ENCODE measurements around the gene UBE2N.

UBE2N gene

GRCh38 chr12:93459097-93459496 is 17.4 kb upstream of the UBE2N start:
- no peak overlapping the region for H3K4me3 ChIP-seq (ENCODE audit: low read length, poor library complexity, severe bottlenecking)
- H3K9me3 ChIP-seq (ENCODE audit: insufficient read depth, low read depth, low read length) = no peaks in the 10 kb centered on the region
- H3K4me2 ChIP-seq (ENCODE audit: low read depth, low read length, poor library complexity, severe bottlenecking) = no peak overlapping the region
- H3K27me3 ChIP-seq (ENCODE audit: insufficient read depth, low read length, poor library complexity, severe bottlenecking) = no peaks in the 10 kb centered on the region
- H4K20me1 ChIP-seq (ENCODE audit: insufficient read depth, low read length, poor library complexity, severe bottlenecking) = no peaks in the 10 kb centered on the region
- no peak overlapping the region for H3K9ac ChIP-seq (ENCODE audit: low read depth, low read length, poor library complexity, severe bottlenecking)
- peaks cover 5% of the 10 kb centered on the region for H3K4me1 ChIP-seq (ENCODE audit: insufficient read depth, low read length, poor library complexity, severe bottlenecking)
- H3K79me2 ChIP-seq (ENCODE audit: insufficient read depth, low read length) = no peaks in the 10 kb centered on the region
- TF ChIP-seq EZH2phosphoT487 (IDR thresholded peaks at IDR 0.05; ENCODE audit: borderline replicate concordance) (no peak), CTCF (conservative IDR thresholded peaks at IDR 0.05; ENCODE audit: low read length) (no peak)
- no peaks in the 10 kb centered on the region for H3K36me3 ChIP-seq (ENCODE audit: insufficient read depth, low read length)
- H3K9me2 ChIP-seq (replicated peaks; ENCODE audit: low read depth, low read length) = no peaks in the 10 kb centered on the region
- no peaks in the 10 kb centered on the region for H3F3A ChIP-seq (ENCODE audit: low read depth)
- no peak overlapping the region for H2AFZ ChIP-seq (ENCODE audit: low read length)

- H3K36me3 ChIP-seq (ENCODE audit: insufficient read depth, low read length) = no peaks in the 10 kb centered on the region
- H3K4me2 ChIP-seq (ENCODE audit: low read depth, low read length, poor library complexity, severe bottlenecking) = no peak overlapping the region
- H3K27me3 ChIP-seq (ENCODE audit: insufficient read depth, low read length, poor library complexity, severe bottlenecking) = no peaks in the 10 kb centered on the region
- H3K9me3 ChIP-seq (ENCODE audit: insufficient read depth, low read depth, low read length) = no peaks in the 10 kb centered on the region
- H3K9me2 ChIP-seq (replicated peaks; ENCODE audit: low read depth, low read length) = no peaks in the 10 kb centered on the region
- no peak overlapping the region for H3K9ac ChIP-seq (ENCODE audit: low read depth, low read length, poor library complexity, severe bottlenecking)
- TF ChIP-seq EZH2phosphoT487 (IDR thresholded peaks at IDR 0.05; ENCODE audit: borderline replicate concordance) = no peak
- H3K79me2 ChIP-seq (ENCODE audit: insufficient read depth, low read length) = no peaks in the 10 kb centered on the region
- H3F3A ChIP-seq (ENCODE audit: low read depth) = no peaks in the 10 kb centered on the region
- no peak overlapping the region for H3K4me3 ChIP-seq (ENCODE audit: low read length, poor library complexity, severe bottlenecking)
- H2AFZ ChIP-seq (ENCODE audit: low read length) = no peak overlapping the region
- peaks cover 5% of the 10 kb centered on the region for H3K4me1 ChIP-seq (ENCODE audit: insufficient read depth, low read length, poor library complexity, severe bottlenecking)
- no peaks in the 10 kb centered on the region for H4K20me1 ChIP-seq (ENCODE audit: insufficient read depth, low read length, poor library complexity, severe bottlenecking)
Observed at GRCh38 chr12:93456077-93456476, 14.3 kb upstream of the UBE2N start.

GRCh38 chr12:93453633-93454032 is 11.9 kb upstream of the UBE2N start:
- Histone ChIP-seq H4K20me1 (ENCODE audit: insufficient read depth, low read length, poor library complexity, severe bottlenecking) (no peaks in the 10 kb centered on the region), H3K36me3 (ENCODE audit: insufficient read depth, low read length) (no peaks in the 10 kb centered on the region), H3K9ac (ENCODE audit: low read depth, low read length, poor library complexity, severe bottlenecking) (no peak overlapping the region), H3K4me2 (ENCODE audit: low read depth, low read length, poor library complexity, severe bottlenecking) (no peak overlapping the region), H3K4me3 (ENCODE audit: low read length, poor library complexity, severe bottlenecking) (no peak overlapping the region), H3K27me3 (ENCODE audit: insufficient read depth, low read length, poor library complexity, severe bottlenecking) (no peaks in the 10 kb centered on the region), H2AFZ (ENCODE audit: low read length) (no peak overlapping the region), H3K9me3 (ENCODE audit: insufficient read depth, low read depth, low read length) (no peaks in the 10 kb centered on the region), H3K79me2 (ENCODE audit: insufficient read depth, low read length) (no peaks in the 10 kb centered on the region), H3K9me2 (replicated peaks; ENCODE audit: low read depth, low read length) (no peaks in the 10 kb centered on the region), H3F3A (ENCODE audit: low read depth) (no peaks in the 10 kb centered on the region), H3K4me1 (ENCODE audit: insufficient read depth, low read length, poor library complexity, severe bottlenecking) (peaks cover 11% of the 10 kb centered on the region)
- TF ChIP-seq CTCF (conservative IDR thresholded peaks at IDR 0.05; ENCODE audit: low read length) (no peak), EZH2phosphoT487 (IDR thresholded peaks at IDR 0.05; ENCODE audit: borderline replicate concordance) (no peak)

- Histone ChIP-seq H3K4me3 (ENCODE audit: low read length, poor library complexity, severe bottlenecking) (no peak overlapping the region), H3K4me2 (ENCODE audit: low read depth, low read length, poor library complexity, severe bottlenecking) (no peak overlapping the region), H2AFZ (ENCODE audit: low read length) (0 out of 2 replicates have a peak overlapping the region, but pooled peaks have one; percentile 54), H3K9ac (ENCODE audit: low read depth, low read length, poor library complexity, severe bottlenecking) (no peak overlapping the region), H3F3A (ENCODE audit: low read depth) (no peaks in the 10 kb centered on the region), H3K4me1 (ENCODE audit: insufficient read depth, low read length, poor library complexity, severe bottlenecking) (peaks cover 11% of the 10 kb centered on the region), H4K20me1 (ENCODE audit: insufficient read depth, low read length, poor library complexity, severe bottlenecking) (no peaks in the 10 kb centered on the region), H3K9me2 (replicated peaks; ENCODE audit: low read depth, low read length) (no peaks in the 10 kb centered on the region), H3K27me3 (ENCODE audit: insufficient read depth, low read length, poor library complexity, severe bottlenecking) (no peaks in the 10 kb centered on the region), H3K9me3 (ENCODE audit: insufficient read depth, low read depth, low read length) (no peaks in the 10 kb centered on the region), H3K36me3 (ENCODE audit: insufficient read depth, low read length) (no peaks in the 10 kb centered on the region), H3K79me2 (ENCODE audit: insufficient read depth, low read length) (no peaks in the 10 kb centered on the region)
- TF ChIP-seq EZH2phosphoT487 (IDR thresholded peaks at IDR 0.05; ENCODE audit: borderline replicate concordance) (no peak), CTCF (conservative IDR thresholded peaks at IDR 0.05; ENCODE audit: low read length) (no peak)
Observed at GRCh38 chr12:93451423-93452158, 9.8 kb upstream of the UBE2N start.

Data from Loucy (cell line).